ENCODE data around the gene CXorf38.

- TF ChIP-seq CTCF (conservative IDR thresholded peaks at IDR 0.05) (no peak), ZFX (IDR thresholded peaks at IDR 0.05) (no peak)
Observed at GRCh38 chrX:40687169-40687568, 39.8 kb upstream of the CXorf38 start.

All from C4-2B (cell line).